ENCODE results near the gene TNS1. TPM values are rescaled to one million over a fixed set of nuclear protein-coding genes. Genes with fewer than 3 reads are reported as not detected.

The TNS1 gene
- total and polyA plus RNA-seq, 9 of the 15 experiments (the other 6 are each of a cell fraction or from before 2014, with no cell fraction given) = 0.13 to 2.7 (median 0.77) TPM

GRCh38 chr2:217906798-217907197, 96.0 kb downstream of the TNS1 start (continued):
- TF ChIP-seq ZNF592 (IDR thresholded peaks at IDR 0.05) (no peak), NFE2 (IDR thresholded peaks at IDR 0.05; ENCODE audit: low read depth) (no peak)

DNA sequence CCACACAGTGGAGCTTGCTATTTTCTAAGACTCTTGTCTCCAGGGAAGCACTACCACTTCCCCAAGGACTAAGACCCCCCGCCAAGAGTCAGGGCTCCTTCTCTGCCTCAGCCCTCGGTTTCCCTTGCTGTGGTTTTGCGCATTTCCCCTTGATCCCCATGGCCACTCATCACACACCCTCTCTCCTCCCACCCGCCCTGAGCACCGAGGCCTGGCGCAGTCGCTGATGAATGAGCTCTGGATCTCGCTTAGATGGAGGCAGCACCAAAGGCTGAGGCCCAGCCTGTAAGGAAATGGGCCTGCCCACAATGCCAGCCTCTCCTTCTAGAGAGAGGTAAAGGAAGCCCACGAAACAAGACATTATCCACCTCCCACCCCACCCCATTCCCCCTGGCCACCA, 96.9 kb downstream of the TNS1 start:
- ATAC-seq = no peak
- H3K36me3 ChIP-seq (ENCODE audit: control insufficient read depth, insufficient read depth, low read length) = no peaks in the 10 kb centered on the region
- no peak overlapping the region for H3K4me3 ChIP-seq
- no TSS peak for BruUV-seq (replicated peaks)
- H3K4me2 ChIP-seq (ENCODE audit: insufficient read depth, low read length) = no peak overlapping the region
- H3K27me3 ChIP-seq (ENCODE audit: control insufficient read depth in 2 of 2, insufficient read depth in 2 of 2, low read length in 2 of 2) = peaks cover 0 to 21% of the 10 kb centered on the region in 2 experiments; a peak in 4 of 5 replicates
- 4% methylated on average over 7 of the region's 9 CpGs for WGBS (ENCODE audit: insufficient coverage, low coverage, missing lambda C conversion rate)
- H2AFZ ChIP-seq (ENCODE audit: low read depth, low read length) = no peak overlapping the region
- DNase-seq (ENCODE audit: extremely low read depth in 1 of 4, low spot score in 3 of 4) = no peak
- H3K9me1 ChIP-seq (ENCODE audit: control insufficient read depth, insufficient read depth, low read length) = no peaks in the 10 kb centered on the region
- CTCF ChIA-PET (ENCODE audit: low intra/inter-chr PET ratio) = interaction anchor here (1.1 kb wide), 1 partner anchor 116 kb away, joined by 3 read pairs; no protein-coding TSS in a partner anchor
- H3K4me1 ChIP-seq (replicated peaks in 1 of 2; ENCODE audit: control insufficient read depth in 2 of 2, insufficient read depth in 2 of 2, low read length in 2 of 2) = peaks cover 7 to 14% of the 10 kb centered on the region in 2 experiments; a peak in 3 of 5 replicates
- H4K20me1 ChIP-seq (replicated peaks; ENCODE audit: control insufficient read depth, insufficient read depth, low read length) = no peaks in the 10 kb centered on the region
- in situ Hi-C loops (cut with MboI) (no loop called here), intact Hi-C loops (cut with micrococcal nuclease) (no loop called here)
- H3K9ac ChIP-seq (ENCODE audit: insufficient read depth in 1 of 2, low read depth in 2 of 2, low read length in 2 of 2) = no peak overlapping the region
- H3K9me3 ChIP-seq (replicated peaks; ENCODE audit: control insufficient read depth, insufficient read depth, low read depth, low read length) = no peaks in the 10 kb centered on the region
- H3K79me2 ChIP-seq (ENCODE audit: control insufficient read depth, insufficient read depth, low read length) = no peaks in the 10 kb centered on the region
- H3K27ac ChIP-seq (ENCODE audit: extremely low read depth, low read depth, low read length) = no peak overlapping the region
- POLR2A ChIA-PET = no interaction called here
- FAIRE-seq = no peak
- TF ChIP-seq FUS (optimal IDR thresholded peaks at IDR 0.05; ENCODE audit: low read depth, low read length) = no peak
- no peak for TF ChIP-seq HBP1 (CRISPR knock-in tag; IDR thresholded peaks at IDR 0.05)
- no peak for TF ChIP-seq THRA (IDR thresholded peaks at IDR 0.05)
- no peak for TF ChIP-seq ZNF77 (CRISPR knock-in tag; IDR thresholded peaks at IDR 0.05)
- TF ChIP-seq, protein P1, sequence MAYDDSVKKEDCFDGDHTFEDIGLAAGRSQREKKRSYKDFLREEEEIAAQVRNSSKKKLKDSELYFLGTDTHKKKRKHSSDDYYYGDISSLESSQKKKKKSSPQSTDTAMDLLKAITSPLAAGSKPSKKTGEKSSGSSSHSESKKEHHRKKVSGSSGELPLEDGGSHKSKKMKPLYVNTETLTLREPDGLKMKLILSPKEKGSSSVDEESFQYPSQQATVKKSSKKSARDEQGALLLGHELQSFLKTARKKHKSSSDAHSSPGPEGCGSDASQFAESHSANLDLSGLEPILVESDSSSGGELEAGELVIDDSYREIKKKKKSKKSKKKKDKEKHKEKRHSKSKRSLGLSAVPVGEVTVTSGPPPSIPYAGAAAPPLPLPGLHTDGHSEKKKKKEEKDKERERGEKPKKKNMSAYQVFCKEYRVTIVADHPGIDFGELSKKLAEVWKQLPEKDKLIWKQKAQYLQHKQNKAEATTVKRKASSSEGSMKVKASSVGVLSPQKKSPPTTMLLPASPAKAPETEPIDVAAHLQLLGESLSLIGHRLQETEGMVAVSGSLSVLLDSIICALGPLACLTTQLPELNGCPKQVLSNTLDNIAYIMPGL (CRISPR knock-in tag; IDR thresholded peaks at IDR 0.05) = no peak
- no peak for TF ChIP-seq SMC3 (conservative IDR thresholded peaks at IDR 0.05; ENCODE audit: insufficient read depth, low read depth, low read length)
- no peak for TF ChIP-seq SP2 (IDR thresholded peaks at IDR 0.05; ENCODE audit: extremely low read depth, low read depth, low read length, poor library complexity, severe bottlenecking)
- no peak for TF ChIP-seq RFX1 (IDR thresholded peaks at IDR 0.05)
- TF ChIP-seq ZBTB9 (CRISPR knock-in tag; IDR thresholded peaks at IDR 0.05) = no peak

All from K562 (cell line).